HG03460 (cell line): Measurements from ENCODE around the gene RARB.

Experiments used
- ATAC-seq: cut with Tn5 transposase; IDR thresholded peaks from one replicate; pipeline ENCODE4 v1.9.1; 2021; ENCODE audit not compliant: unreplicated experiment

Gene RARB

GRCh38 chr3:25573386-25574171, 145.5 kb downstream of the RARB start:
- no peak for ATAC-seq

GRCh38 chr3:25574172-25574765, 146.2 kb downstream of the RARB start:
- ATAC-seq, result no peak

- ATAC-seq, result no peak
These were observed 146.9 kb downstream of the RARB start for GRCh38 chr3:25575001-25575400.

GRCh38 chr3:25576146-25576545, 148.1 kb downstream of the RARB start:
- ATAC-seq, result no peak

- ATAC-seq, result no peak
These were observed 148.9 kb downstream of the RARB start for GRCh38 chr3:25576831-25577454.

- no peak for ATAC-seq
These were observed 150.0 kb downstream of the RARB start for GRCh38 chr3:25578059-25578458.

GRCh38 chr3:25580534-25580933, 152.5 kb downstream of the RARB start:
- ATAC-seq, result no peak

- no peak for ATAC-seq
These were observed 153.3 kb downstream of the RARB start for GRCh38 chr3:25581335-25581734.

- no peak for ATAC-seq
These were observed 153.8 kb downstream of the RARB start for GRCh38 chr3:25581823-25582222.

- no peak for ATAC-seq
These were observed 154.2 kb downstream of the RARB start for GRCh38 chr3:25582242-25582641.

GRCh38 chr3:25583343-25583742, 155.3 kb downstream of the RARB start:
- no peak for ATAC-seq

GRCh38 chr3:25584011-25584789, 156.1 kb downstream of the RARB start:
- ATAC-seq, result no peak

GRCh38 chr3:25585361-25586166, 157.5 kb downstream of the RARB start:
- ATAC-seq, result no peak

GRCh38 chr3:25586167-25586505, 158.1 kb downstream of the RARB start:
- ATAC-seq, result no peak

- ATAC-seq, result no peak
These were observed 158.5 kb downstream of the RARB start for GRCh38 chr3:25586553-25586952.

GRCh38 chr3:25587094-25587493, 159.0 kb downstream of the RARB start:
- ATAC-seq, result no peak

- ATAC-seq, result no peak
These were observed 159.5 kb downstream of the RARB start for GRCh38 chr3:25587526-25587925.

- ATAC-seq, result no peak
These were observed 159.9 kb downstream of the RARB start for GRCh38 chr3:25587975-25588374.

GRCh38 chr3:25588441-25589103, 160.5 kb downstream of the RARB start:
- no peak for ATAC-seq

GRCh38 chr3:25589104-25589782, 161.2 kb downstream of the RARB start:
- ATAC-seq, result no peak
